ENCODE measurements around the gene CT47B1. TPM values are rescaled to one million over a fixed set of nuclear protein-coding genes. Genes with fewer than 3 reads are reported as not detected.
"Not testable (repeated sequence)": the region's sequence is repeated elsewhere in the genome, so short reads cannot be mapped to it uniquely, and the experiment has no call there.

Gene CT47B1
- not detected in 2 replicates for total RNA-seq (2012; rRNA removed)
- polyA plus RNA-seq (2012; rRNA removed), result not detected in 2 replicates
- polyA plus RNA-seq (2012; cell fraction: cytosol; rRNA removed), result not detected in 2 replicates
- not detected in 2 replicates for polyA plus RNA-seq (2012; cell fraction: nucleus; rRNA removed; ENCODE audit: low replicate concordance)
- not detected for Bru-seq, nascent RNA
- not detected for BruChase-seq, experiment 1, labeled RNA remaining after a 6-hour chase
- not detected for BruChase-seq, experiment 2, labeled RNA remaining after a 2-hour chase
- long read RNA-seq, result 0 reads

GRCh38 chrX:120875766-120876165 is at the start of gene CT47B1:
TSS of gene CT47B1 (minus strand) at chrX:120875866. CDS start at chrX:120875670, 196 bp downstream.
- POLR2A ChIA-PET (ENCODE audit: unreplicated experiment); H3K9ac ChIP-seq (ENCODE audit: low read depth, low read length); H4K5ac ChIP-seq (ENCODE audit: low read depth, low read length); H3K27me3 ChIP-seq (ENCODE audit: control insufficient read depth, insufficient read depth, low read length); H3K56ac ChIP-seq (ENCODE audit: extremely low read depth, insufficient read depth, low read length); H3K23ac ChIP-seq (ENCODE audit: low read depth, low read length); H2AFZ ChIP-seq (replicated peaks; ENCODE audit: low read length, poor library complexity); H2AK5ac ChIP-seq (ENCODE audit: low read depth, low read length); H3K27ac ChIP-seq (ENCODE audit: insufficient read depth, low read length); H3K4me2 ChIP-seq (ENCODE audit: low read depth, low read length); H3K79me1 ChIP-seq (ENCODE audit: low read depth in 1 of 2, low read length in 2 of 2); H4K20me1 ChIP-seq (ENCODE audit: insufficient read depth, low read length); H2BK120ac ChIP-seq (ENCODE audit: low read depth, low read length); H4K91ac ChIP-seq (ENCODE audit: insufficient read depth, low read depth, low read length); intact Hi-C loops (cut with micrococcal nuclease); ATAC-seq (ENCODE audit: low read depth); DNase-seq; BruUV-seq (replicated peaks); in situ Hi-C loops (cut with MboI; ENCODE audit: low sequenced_read_pairs); H3K4ac ChIP-seq (ENCODE audit: low read depth, low read length); H3K9me3 ChIP-seq (ENCODE audit: control insufficient read depth, insufficient read depth, low read length); H3K36me3 ChIP-seq (ENCODE audit: control insufficient read depth, insufficient read depth, low read length); dilution Hi-C loops (cut with HindIII; ENCODE audit: low sequenced_read_pairs, unreplicated experiment); H3K4me1 ChIP-seq (ENCODE audit: control insufficient read depth, insufficient read depth, low read length); H3K9me1 ChIP-seq (ENCODE audit: insufficient read depth, low read length); H2BK20ac ChIP-seq (ENCODE audit: low read depth, low read length); H3K4me3 ChIP-seq (ENCODE audit: insufficient read depth, low read depth, low read length); H2AK9ac ChIP-seq (replicated peaks; ENCODE audit: low read depth, low read length, poor library complexity); CTCF ChIA-PET; H3K14ac ChIP-seq (replicated peaks; ENCODE audit: low read depth, low read length); H2BK5ac ChIP-seq (ENCODE audit: low read depth, low read length, poor library complexity, severe bottlenecking); H3K18ac ChIP-seq (ENCODE audit: low read depth, low read length); H2BK15ac ChIP-seq (ENCODE audit: low read depth, low read length); H4K8ac ChIP-seq (ENCODE audit: low read depth in 2 of 2, low read length in 2 of 2): not testable (repeated sequence)
- no CpG with 5 or more reads among the region's 7 CpGs for WGBS, 2 experiments (ENCODE audit: extremely low coverage in 2 of 2, insufficient read length in 1 of 2)
